Karpas-422 (cell line): ENCODE results near the gene GJB5. TPM values are rescaled to one million over a fixed set of nuclear protein-coding genes. Genes with fewer than 3 reads are reported as not detected.
"Not testable (repeated sequence)": the region's sequence is repeated elsewhere in the genome, so short reads cannot be mapped to it uniquely, and the experiment has no call there.

Experiments
- DNase-seq: peaks from one replicate; pipeline ENCODE4 v3.0.0-alpha.2; 2015
- H2AFZ ChIP-seq: fragments of 200-600 bp; sonication (generic); 2 replicates; pipeline ENCODE4 v1.6.1; 2014; ENCODE audit warnings: antibody characterized with exemption, low read length, mixed read lengths
- H3K27ac ChIP-seq: fragments of 200-600 bp; sonication (generic); 2 replicates; pipeline ENCODE4 v1.5.1; 2014; ENCODE audit warnings: mild to moderate bottlenecking, low read length, moderate library complexity
- H3K27me3 ChIP-seq: fragments of 200-600 bp; sonication (generic); 2 replicates; pipeline ENCODE4 v1.6.1; 2014; ENCODE audit warnings: low read length, mixed read lengths
- H3K36me3 ChIP-seq: fragments of 200-600 bp; sonication (generic); 2 replicates; pipeline ENCODE4 v1.6.1; 2014; ENCODE audit warnings: low read length, mixed read lengths; ENCODE audit not compliant: insufficient read depth
- H3K4me1 ChIP-seq: fragments of 200-600 bp; sonication (generic); 2 replicates; pipeline ENCODE4 v1.6.1; 2014; ENCODE audit warnings: mild to moderate bottlenecking, low read length, mixed read lengths
- H3K4me2 ChIP-seq: fragments of 200-600 bp; sonication (generic); 2 replicates; pipeline ENCODE4 v1.6.1; 2014; ENCODE audit warnings: low read length, low read depth, mild to moderate bottlenecking; ENCODE audit not compliant: poor library complexity, severe bottlenecking
- H3K4me3 ChIP-seq: fragments of 200-600 bp; sonication (generic); 2 replicates; pipeline ENCODE4 v1.5.1; 2014; ENCODE audit warnings: mild to moderate bottlenecking, antibody characterized with exemption, low read length, mixed read lengths
- H3K79me2 ChIP-seq: fragments of 200-600 bp; sonication (generic); 2 replicates; pipeline ENCODE4 v1.6.1; 2014; ENCODE audit warnings: mild to moderate bottlenecking, low read length, mixed read lengths
- H3K9ac ChIP-seq: fragments of 200-600 bp; sonication (generic); 2 replicates; pipeline ENCODE4 v1.6.0; 2014; ENCODE audit warnings: low read length
- H3K9me2 ChIP-seq: fragments of 200-600 bp; sonication (generic), shearing (Covaris generic); replicated peaks from 2 replicates; pipeline ENCODE4 v1.6.0; 2014; ENCODE audit warnings: mild to moderate bottlenecking, low read length, moderate library complexity; ENCODE audit not compliant: insufficient read depth
- H3K9me3 ChIP-seq: fragments of 300-700, 200-600 bp; sonication (generic); 2 replicates; pipeline ENCODE4 v1.6.1; 2014; ENCODE audit warnings: low read length, mixed read lengths
- H4K20me1 ChIP-seq: fragments of 200-600 bp; sonication (generic); 2 replicates; pipeline ENCODE4 v1.6.1; 2014; ENCODE audit warnings: mild to moderate bottlenecking, antibody characterized with exemption, low read length, low read depth; ENCODE audit not compliant: insufficient read depth
- total RNA-seq: library from RNA; depleted of rRNA; stranded (reverse); fragments of >200 nt; shearing (Covaris generic); gene quantifications from 2 replicates; pipeline ENCODE4 v1.2.3, GENCODE V29; 2014; ENCODE audit warnings: low replicate concordance

Gene GJB5
- total RNA-seq, 1 experiment from 2014 or later: not detected

DNA sequence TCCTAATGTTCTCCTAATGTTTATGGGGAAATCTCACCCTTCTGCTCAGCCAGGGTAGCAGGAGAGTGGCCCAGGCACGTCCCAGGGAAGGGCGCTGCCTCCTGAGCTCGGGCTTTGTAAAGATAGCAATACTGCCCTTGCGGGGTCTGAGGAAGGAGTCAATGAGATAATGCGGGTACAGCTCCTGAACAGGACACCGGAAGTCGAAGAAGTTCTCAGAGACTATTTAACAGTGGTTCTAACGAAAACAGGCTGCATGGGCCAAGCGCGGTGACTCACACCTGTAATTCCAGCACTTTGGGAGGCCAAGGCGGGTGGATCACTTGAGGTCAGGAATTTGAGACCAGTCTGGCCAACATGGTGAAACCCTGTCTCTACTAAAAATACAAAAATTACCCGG lies 17.6 kb upstream of the GJB5 start:
- not testable (repeated sequence) for H3K27me3 ChIP-seq, H3K27ac ChIP-seq, H3K9ac ChIP-seq, H3K9me2 ChIP-seq, H3K79me2 ChIP-seq, H3K4me2 ChIP-seq, H3K4me3 ChIP-seq, H4K20me1 ChIP-seq, H3K4me1 ChIP-seq, H2AFZ ChIP-seq, DNase-seq, H3K36me3 ChIP-seq, H3K9me3 ChIP-seq

DNA sequence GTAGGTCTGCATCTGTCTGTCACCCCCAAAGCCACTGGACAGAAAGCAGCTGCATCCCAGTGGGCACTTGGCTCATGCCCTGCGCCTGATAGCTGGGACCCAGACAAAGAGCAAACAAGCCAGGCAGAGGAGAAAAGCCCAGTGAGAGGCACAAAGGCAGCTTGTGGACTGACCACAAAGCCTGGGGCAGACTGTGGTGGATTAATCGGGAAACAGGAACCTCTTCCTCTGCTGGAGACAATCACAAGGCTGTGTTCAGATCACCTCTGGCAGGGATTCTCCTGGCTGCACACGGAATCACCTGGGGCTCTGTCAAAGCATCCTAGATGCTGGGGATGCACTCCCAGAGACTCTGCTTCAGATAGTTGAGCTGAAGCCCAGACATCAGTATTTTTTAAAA lies 15.2 kb upstream of the GJB5 start:
- no peaks in the 10 kb centered on the region; the same call in 1 of the 2 replicates for H4K20me1 ChIP-seq
- no peaks in the 10 kb centered on the region for H3K79me2 ChIP-seq
- H3K9ac ChIP-seq: no peak overlapping the region
- no peak overlapping the region for H3K4me3 ChIP-seq
- H3K4me1 ChIP-seq: no peaks in the 10 kb centered on the region
- no peak overlapping the region for H2AFZ ChIP-seq
- H3K36me3 ChIP-seq: no peaks in the 10 kb centered on the region
- no peak overlapping the region for H3K27ac ChIP-seq
- H3K9me3 ChIP-seq: no peaks in the 10 kb centered on the region
- DNase-seq: no peak
- H3K27me3 ChIP-seq: no peaks in the 10 kb centered on the region
- H3K9me2 ChIP-seq: no peaks in the 10 kb centered on the region
- H3K4me2 ChIP-seq: no peak overlapping the region

DNA sequence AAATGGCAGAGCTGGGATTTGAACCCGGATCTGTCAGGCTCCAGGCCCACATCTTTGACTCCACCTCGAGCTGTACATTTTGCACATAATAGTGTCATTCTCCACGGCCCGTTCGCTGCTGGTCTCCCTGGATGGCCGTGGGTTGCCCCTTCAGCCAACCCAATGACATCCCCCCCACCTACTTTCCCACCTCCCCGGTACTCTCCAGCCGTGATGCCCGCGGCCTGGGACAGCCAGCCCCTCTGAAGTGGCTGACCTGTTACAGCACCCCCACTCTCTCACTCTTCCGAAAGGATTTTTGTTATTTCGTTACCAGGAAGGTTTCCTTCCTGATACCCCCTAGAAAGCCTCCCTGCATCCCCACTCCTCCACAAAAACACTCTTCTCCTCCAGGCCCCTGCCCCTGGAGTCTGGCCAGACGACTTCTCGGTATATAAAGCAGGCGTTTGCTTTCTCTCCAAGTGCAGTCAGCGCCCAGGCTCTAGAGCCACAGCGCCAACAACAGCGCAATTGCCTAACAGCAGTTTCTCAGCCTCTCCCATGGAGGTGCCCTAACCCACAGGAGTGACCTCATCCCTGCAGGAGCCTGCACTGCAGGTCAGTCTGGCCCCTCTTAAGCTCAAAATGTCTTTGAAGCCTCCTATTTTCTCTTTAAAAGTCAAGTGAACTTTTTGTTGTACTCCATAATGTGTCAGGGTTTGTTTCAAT lies 14.5 kb upstream of the GJB5 start:
- H3K27me3 ChIP-seq: no peaks in the 10 kb centered on the region
- no peaks in the 10 kb centered on the region; the same call in 1 of the 2 replicates for H4K20me1 ChIP-seq
- H3K79me2 ChIP-seq: no peaks in the 10 kb centered on the region
- H3K9me2 ChIP-seq: no peaks in the 10 kb centered on the region
- no peak for DNase-seq
- H3K4me3 ChIP-seq: no peak overlapping the region
- no peaks in the 10 kb centered on the region for H3K9me3 ChIP-seq
- no peaks in the 10 kb centered on the region for H3K36me3 ChIP-seq
- no peak overlapping the region for H2AFZ ChIP-seq
- H3K9ac ChIP-seq: no peak overlapping the region
- H3K4me1 ChIP-seq: no peaks in the 10 kb centered on the region
- no peak overlapping the region for H3K4me2 ChIP-seq
- H3K27ac ChIP-seq: no peak overlapping the region

DNA sequence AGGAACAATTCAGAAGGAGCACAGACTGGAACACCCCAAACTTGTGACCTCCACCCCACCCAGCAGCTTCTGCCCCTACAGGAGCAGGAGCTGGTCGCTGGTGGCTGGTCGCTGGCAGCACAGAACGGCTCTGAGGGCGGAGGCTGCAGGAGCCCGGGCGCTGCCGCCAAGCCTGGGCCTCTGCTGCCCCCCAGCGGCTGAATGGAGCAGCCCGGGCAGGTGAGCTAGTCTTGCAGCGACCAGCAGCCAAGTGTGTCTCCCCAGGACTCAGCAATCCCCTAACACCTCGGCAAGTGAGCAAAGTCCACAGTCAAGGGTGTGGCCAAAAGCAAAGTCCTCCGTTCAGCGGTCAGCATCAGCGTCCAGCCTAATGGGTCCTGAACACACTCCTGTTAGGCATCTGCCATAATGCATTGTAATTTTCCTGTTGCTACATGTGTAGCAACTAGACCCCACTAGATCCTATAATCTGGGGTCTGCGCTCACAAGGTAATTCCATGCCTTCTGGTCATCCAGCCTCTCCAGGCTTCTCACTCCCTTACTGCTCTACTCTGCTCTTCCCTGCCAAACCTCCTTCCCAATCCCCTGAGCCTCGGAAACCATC lies 12.1 kb upstream of the GJB5 start:
- H3K9ac ChIP-seq: no peak overlapping the region
- H3K79me2 ChIP-seq: no peaks in the 10 kb centered on the region
- no peak overlapping the region for H3K4me2 ChIP-seq
- H3K4me1 ChIP-seq: no peaks in the 10 kb centered on the region
- H3K9me2 ChIP-seq: no peaks in the 10 kb centered on the region
- no peaks in the 10 kb centered on the region for H3K27me3 ChIP-seq
- DNase-seq: peak; percentile 92
- H3K9me3 ChIP-seq: no peaks in the 10 kb centered on the region
- H2AFZ ChIP-seq: no peak overlapping the region
- no peak overlapping the region for H3K4me3 ChIP-seq
- H3K27ac ChIP-seq: no peak overlapping the region
- H4K20me1 ChIP-seq: no peaks in the 10 kb centered on the region; the same call in 1 of the 2 replicates
- no peaks in the 10 kb centered on the region for H3K36me3 ChIP-seq

DNA sequence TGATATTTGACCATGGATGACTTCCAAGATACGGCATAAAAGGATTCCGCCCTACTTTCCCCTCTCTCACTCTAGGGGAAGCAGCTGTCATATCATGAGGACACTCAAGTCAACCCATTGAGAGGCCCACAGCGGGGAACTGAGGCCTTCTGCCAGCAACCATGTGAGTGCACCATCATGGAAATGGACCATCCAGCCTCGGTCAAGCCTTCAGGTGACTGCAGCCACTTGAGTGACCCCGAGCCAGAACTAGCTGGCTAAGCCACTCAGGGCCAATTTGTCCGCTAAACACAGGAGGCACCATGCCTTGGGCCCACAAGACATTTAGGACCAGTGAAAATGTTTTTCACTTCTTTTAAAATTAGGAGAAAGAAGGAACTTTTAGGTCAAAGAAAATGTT lies 11.1 kb upstream of the GJB5 start:
- H3K79me2 ChIP-seq: no peaks in the 10 kb centered on the region
- H3K4me3 ChIP-seq: no peak overlapping the region
- H3K4me2 ChIP-seq: no peak overlapping the region
- H3K9me2 ChIP-seq: no peaks in the 10 kb centered on the region
- no peak overlapping the region for H2AFZ ChIP-seq
- no peaks in the 10 kb centered on the region; the same call in 1 of the 2 replicates for H4K20me1 ChIP-seq
- no peaks in the 10 kb centered on the region for H3K4me1 ChIP-seq
- no peaks in the 10 kb centered on the region for H3K27me3 ChIP-seq
- H3K27ac ChIP-seq: no peak overlapping the region
- H3K9ac ChIP-seq: no peak overlapping the region
- no peaks in the 10 kb centered on the region for H3K36me3 ChIP-seq
- no peak for DNase-seq
- no peaks in the 10 kb centered on the region for H3K9me3 ChIP-seq

DNA sequence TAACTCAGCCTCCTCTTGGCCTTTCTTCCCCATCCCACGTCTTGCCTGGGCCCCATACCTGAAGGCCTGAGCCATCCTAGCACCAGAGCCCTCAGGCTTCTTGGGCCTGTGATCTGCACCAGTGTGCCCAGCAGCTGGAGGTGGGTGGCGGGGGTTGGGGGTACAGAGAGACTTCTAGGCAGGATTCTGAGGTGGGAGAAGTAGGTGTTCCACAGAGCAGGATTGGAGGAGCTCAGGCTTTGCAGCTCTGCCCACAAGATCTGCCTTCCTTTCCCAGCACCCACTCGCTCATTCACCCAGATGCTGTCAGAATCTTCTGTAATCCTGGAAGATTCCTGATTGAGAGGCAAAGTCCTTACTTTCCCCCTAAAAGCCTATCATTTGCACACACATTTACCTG lies 10.0 kb upstream of the GJB5 start:
- no peaks in the 10 kb centered on the region for H3K36me3 ChIP-seq
- H3K4me1 ChIP-seq: no peaks in the 10 kb centered on the region
- no peaks in the 10 kb centered on the region for H3K79me2 ChIP-seq
- no peak overlapping the region for H3K9ac ChIP-seq
- H3K27ac ChIP-seq: no peak overlapping the region
- H3K27me3 ChIP-seq: no peaks in the 10 kb centered on the region
- H4K20me1 ChIP-seq: no peaks in the 10 kb centered on the region; the same call in 1 of the 2 replicates
- no peak overlapping the region for H3K4me2 ChIP-seq
- no peaks in the 10 kb centered on the region for H3K9me2 ChIP-seq
- no peak overlapping the region for H3K4me3 ChIP-seq
- DNase-seq: no peak
- H3K9me3 ChIP-seq: no peaks in the 10 kb centered on the region
- H2AFZ ChIP-seq: no peak overlapping the region

DNA sequence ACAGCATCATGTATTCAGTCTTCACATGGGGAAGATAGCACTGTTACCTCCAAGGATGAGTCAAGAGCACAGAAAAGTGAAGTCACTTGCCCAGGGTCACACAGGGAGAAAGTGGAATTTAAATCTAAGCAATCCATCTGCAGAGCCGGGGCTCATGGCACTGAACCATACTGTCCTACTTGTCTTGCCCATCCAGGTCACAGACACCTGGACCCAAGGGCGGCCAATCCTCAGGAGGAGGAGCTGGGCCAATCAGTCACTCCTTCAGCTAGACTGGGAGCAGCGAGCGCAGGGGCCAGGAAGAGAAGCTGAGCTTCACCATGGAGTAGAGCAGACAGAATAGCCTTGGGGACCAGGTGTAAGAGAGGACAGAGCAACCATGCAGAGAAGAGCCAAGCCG lies 9.2 kb upstream of the GJB5 start:
- no peak overlapping the region for H3K4me2 ChIP-seq
- no peaks in the 10 kb centered on the region for H3K79me2 ChIP-seq
- H3K36me3 ChIP-seq: no peaks in the 10 kb centered on the region
- H3K4me3 ChIP-seq: no peak overlapping the region
- no peak overlapping the region for H3K27ac ChIP-seq
- no peaks in the 10 kb centered on the region for H3K4me1 ChIP-seq
- H2AFZ ChIP-seq: no peak overlapping the region
- no peaks in the 10 kb centered on the region for H3K9me3 ChIP-seq
- no peak overlapping the region for H3K9ac ChIP-seq
- H3K9me2 ChIP-seq: no peaks in the 10 kb centered on the region
- no peak for DNase-seq
- no peaks in the 10 kb centered on the region for H3K27me3 ChIP-seq
- H4K20me1 ChIP-seq: no peaks in the 10 kb centered on the region; the same call in 1 of the 2 replicates

DNA sequence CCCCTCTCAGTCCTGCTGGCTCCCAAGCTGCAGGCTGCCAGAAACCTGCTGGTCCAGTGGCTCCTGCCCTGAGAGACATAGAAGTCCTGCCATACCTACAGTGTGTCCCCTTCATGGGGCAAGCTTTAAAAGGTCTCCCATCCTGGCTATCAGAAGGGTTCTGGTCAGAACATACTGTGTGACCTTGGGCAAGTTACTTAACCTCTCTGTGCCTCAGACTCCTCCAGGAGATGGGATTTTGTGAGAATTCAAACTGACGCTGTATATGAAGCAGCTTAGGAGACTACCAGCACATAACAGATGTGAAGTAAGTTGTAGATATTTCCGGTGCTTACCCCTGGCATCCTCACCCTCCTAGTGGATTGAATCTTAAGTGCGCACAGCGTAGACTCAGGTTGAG lies 8.7 kb upstream of the GJB5 start:
- H3K27ac ChIP-seq: no peak overlapping the region
- H3K27me3 ChIP-seq: no peaks in the 10 kb centered on the region
- no peak for DNase-seq
- H3K79me2 ChIP-seq: no peaks in the 10 kb centered on the region
- no peak overlapping the region for H2AFZ ChIP-seq
- H3K9ac ChIP-seq: no peak overlapping the region
- no peaks in the 10 kb centered on the region; the same call in 1 of the 2 replicates for H4K20me1 ChIP-seq
- H3K9me3 ChIP-seq: no peaks in the 10 kb centered on the region
- no peak overlapping the region for H3K4me3 ChIP-seq
- H3K4me1 ChIP-seq: no peaks in the 10 kb centered on the region
- no peak overlapping the region for H3K4me2 ChIP-seq
- no peaks in the 10 kb centered on the region for H3K9me2 ChIP-seq
- no peaks in the 10 kb centered on the region for H3K36me3 ChIP-seq
